GM19455 (cell line): ENCODE results near the gene ENTPD6.
"Not testable (repeated sequence)": the region's sequence is repeated elsewhere in the genome, so short reads cannot be mapped to it uniquely, and the experiment has no call there.

Experiments used
- ATAC-seq: cut with Tn5 transposase; IDR thresholded peaks from one replicate; pipeline ENCODE4 v1.9.1; 2021; ENCODE audit not compliant: unreplicated experiment

ENTPD6 gene

DNA sequence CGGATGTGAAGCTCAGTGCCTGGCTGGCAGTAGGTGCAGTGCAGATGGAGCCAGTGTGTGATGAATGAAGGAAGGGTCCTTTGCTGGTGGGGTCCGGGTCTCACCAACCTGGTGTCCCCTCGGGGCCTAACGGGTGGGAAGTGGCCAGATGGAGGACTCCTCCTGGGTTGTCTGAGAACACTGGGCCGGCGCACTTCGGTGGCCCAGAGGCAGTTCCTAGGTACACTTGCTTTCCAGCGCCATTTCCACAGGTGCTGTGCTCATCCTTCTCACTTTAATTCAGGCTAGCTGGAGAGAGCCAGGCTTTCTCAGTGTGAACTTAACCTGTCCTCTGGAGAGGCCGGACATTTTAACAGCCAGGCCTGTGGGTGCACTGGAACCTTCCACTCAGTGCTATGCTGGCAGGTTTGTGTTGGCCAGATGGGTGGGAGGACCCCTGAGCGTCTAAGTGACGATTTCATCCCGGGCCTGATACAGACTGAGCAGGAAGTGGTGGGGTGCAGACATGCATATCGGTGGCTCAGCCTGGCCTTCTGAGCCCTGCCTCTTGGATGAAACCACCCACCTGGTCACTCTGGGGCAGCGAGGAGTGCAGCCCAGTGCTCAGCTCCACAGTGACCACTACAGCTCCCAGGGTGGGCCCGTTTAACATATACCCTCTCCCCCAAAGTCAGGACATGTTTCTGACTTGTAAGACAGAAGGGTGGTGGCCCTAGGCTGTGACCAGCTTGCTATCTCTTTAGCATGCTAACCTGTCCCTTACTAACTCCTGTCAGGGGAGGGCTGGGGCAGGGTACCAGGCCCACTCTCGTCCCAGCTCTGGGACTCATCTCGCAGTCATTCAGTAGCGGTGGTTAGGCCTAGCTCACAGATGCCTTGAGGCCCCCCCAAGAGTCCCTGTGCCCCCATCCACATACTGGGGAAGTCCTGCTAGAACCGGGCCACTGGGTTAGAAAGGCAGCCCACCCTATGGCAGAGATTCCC, 44.2 kb downstream of the ENTPD6 start:
- ATAC-seq: peak; percentile 69

DNA sequence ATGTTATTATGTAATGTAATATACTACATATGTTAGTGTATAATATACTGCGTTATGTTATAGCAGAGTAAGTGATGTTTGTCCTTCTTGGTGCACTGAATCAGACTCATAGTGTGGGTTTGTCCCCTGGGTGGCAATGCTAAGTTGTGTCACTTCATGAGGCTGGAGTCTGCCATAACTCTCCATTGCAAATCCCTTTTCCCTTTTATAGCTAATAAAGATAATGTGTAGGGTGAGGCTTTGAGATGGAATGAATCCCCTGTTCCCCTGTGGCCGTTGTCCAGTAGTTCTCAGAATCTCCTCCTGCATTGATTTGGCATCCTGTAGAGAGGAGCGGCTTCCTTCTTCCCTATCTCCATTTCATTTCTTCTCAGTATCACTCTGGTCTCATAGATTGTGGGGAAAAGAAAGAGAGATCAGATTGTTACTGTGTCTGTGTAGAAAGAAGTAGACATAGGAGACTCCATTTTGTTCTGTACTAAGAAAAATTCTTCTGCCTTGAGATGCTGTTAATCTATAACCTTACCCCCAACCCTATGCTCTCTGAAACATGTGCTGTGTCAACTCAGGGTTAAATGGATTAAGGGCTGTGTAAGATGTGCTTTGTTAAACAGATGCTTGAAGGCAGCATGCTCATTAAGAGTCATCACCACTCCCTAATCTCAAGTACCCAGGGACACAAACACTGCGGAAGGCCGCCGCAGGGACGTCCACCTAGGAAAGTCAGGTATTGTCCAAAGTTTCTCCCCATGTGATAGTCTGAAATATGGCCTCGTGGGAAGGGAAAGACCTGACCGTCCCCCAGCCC, 45.5 kb downstream of the ENTPD6 start:
- not testable (repeated sequence) for ATAC-seq

DNA sequence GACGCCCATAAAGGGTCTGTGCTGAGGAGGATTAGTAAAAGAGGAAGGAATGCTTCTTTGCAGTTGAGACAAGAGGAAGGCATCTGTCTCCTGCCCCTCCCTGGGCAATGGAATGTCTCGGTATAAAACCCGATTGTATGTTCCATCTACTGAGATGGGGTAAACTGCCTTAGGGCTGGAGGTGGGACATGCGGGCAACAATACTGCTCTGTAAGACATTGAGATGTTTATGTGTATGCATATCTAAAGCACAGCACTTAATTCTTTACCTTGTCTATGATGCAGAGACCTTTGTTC, 46.1 kb downstream of the ENTPD6 start:
- not testable (repeated sequence) for ATAC-seq

DNA sequence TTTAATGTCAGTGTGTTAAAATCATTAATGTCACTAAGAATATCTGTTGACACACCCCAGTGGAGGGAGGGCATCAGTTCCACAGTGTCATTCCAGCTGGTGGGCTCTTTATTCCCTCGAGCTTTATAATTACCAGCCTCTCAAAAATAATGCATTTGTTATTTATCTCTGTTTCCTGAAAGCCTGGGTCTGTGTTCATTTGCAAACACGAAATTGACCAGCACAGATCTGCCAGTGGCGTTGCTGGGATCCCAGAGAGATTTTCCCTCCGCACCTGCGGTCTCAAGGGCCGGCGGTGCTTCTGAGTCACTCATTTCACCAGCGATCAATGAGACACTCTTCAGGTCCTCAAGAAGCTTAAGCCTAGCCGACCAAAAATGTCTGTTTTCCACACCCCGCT, 46.7 kb downstream of the ENTPD6 start:
- ATAC-seq: no peak

GRCh38 chr20:25243416-25243979, 48.0 kb downstream of the ENTPD6 start:
- no peak for ATAC-seq

DNA sequence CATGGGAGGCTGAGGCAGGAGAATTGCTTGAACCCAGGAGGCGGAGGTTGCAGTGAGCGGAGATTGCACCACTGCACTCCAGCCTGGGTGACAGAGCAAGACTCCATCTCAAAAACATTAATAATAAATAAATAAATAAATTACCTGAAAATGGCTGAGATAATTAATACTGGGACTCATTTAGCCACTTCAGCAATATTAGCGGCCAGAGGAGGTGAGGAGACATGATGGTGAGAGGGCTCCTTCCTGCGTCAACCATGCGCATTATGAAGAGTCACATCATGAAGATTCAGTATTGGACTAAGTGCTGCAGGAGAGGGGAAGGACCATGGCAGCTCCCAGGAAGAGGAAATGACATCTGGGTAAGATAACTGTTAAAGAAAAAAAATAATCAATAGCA, 49.5 kb downstream of the ENTPD6 start:
- no peak for ATAC-seq

GRCh38 chr20:25245461-25245860, 49.9 kb downstream of the ENTPD6 start:
- no peak for ATAC-seq

- no peak for ATAC-seq
Observed at GRCh38 chr20:25246182-25246999, 50.9 kb downstream of the ENTPD6 start.

DNA sequence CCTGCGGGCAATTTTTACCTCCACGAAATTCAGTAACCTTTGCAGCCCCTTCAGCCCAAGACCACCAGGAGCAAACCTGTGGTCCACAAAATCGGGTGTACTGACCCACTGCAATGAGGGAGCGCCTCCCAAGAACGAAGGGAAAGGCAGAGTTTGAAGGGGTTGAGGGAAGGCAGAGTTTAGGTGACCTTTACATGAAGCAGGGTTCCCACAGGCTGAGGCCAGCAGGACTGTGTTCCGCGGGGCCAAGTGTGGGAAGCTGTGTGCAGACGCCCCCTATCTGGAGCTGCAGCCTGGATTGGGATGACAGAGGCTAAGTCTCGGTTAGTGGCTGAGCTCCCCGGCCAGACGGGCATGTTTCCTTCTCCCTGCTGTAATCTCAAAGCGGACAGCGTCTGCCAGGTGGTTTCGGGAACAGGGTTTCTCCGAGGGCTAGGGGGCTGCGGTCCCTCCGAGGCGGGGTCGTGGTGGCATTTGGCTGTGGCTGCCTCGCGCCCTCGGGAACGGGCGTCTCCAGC, 51.5 kb downstream of the ENTPD6 start:
- peak; percentile 2 for ATAC-seq

GRCh38 chr20:25247518-25247955, 52.0 kb downstream of the ENTPD6 start:
- peak; percentile 33 for ATAC-seq

- peak; percentile 71 for ATAC-seq
Observed at GRCh38 chr20:25247956-25248785, 52.7 kb downstream of the ENTPD6 start, which contains the start of gene PYGB. Gene PYGB, plus strand, starts transcription at chr20:25248085. Its CDS starts 94 bp downstream, at chr20:25248179.

DNA sequence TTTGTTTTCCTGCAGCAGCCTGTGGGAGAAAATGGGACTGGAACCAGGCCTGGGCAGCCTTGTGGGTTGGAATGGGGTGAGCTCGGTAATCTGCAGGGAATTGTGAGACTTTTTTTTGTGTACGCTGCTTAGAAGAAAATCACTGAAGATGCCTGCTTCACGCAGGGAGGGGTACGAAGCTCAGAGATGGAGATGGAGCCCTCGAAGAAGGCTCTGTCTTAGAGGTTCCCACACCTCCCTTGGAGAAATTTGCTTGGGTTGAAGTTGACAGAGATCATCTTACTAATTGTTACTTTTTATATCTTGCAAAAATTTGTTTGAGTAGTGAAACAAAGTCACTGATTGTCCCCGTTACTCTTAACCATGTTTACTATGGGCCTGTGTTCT, 53.3 kb downstream of the ENTPD6 start:
- ATAC-seq: no peak

DNA sequence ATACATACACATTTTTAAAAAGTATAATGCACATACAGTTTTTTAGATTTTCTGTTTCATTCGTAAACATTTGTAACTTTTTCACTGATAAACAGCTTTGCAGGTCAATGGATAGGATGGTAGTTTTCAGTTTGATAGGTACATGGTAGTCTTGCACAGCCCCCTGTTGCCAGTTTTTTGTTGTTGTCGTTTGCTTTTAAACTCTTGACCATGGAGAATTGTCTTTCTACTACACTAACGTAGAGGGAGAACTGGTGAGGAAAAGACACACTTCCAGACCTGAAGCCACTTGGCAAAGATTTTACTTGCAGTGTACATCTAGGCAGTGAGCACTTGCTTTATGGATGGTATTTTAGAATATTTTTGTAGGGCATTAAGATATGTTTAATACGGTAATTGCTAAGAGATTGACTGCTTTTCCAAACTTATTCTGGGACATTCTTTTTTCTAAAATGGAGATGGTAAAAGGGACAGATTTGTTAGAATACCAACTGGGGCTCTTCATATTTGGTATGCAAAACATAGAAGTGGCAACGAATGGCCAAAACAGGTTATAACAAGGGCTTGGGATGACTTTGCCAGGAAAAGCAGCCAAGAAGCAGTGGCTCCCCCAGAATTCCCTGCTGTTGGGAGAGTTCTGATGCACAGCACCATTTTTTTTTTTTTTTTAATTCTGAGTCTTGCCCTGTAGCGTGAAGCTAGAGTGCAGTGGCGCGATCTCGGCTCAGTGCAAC, 53.9 kb downstream of the ENTPD6 start:
- no peak for ATAC-seq

- ATAC-seq: no peak
Observed at GRCh38 chr20:25250508-25250907, 55.0 kb downstream of the ENTPD6 start.

- ATAC-seq: no peak
Observed at GRCh38 chr20:25251019-25251418, 55.5 kb downstream of the ENTPD6 start.

DNA sequence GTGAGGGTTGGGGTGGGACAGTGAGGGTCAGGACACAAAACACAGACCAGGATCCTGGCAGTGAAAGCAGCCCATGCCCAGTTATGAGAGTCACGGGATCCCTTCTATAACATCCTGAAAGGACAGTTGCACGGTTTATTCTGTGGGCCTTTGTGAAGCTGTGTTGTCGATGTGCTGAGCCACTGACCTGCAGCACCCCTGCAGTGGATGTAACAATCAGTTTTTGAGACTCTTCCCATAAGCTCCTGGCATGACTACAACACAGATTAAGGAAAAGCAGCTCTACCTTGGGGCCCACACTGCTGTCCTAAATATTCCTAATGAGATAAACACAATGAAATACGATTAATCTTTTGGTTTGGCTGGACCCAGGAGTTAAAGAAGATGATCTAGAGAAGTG, 56.0 kb downstream of the ENTPD6 start:
- ATAC-seq: no peak

- ATAC-seq: no peak
Observed at GRCh38 chr20:25252230-25252651, 56.7 kb downstream of the ENTPD6 start.

DNA sequence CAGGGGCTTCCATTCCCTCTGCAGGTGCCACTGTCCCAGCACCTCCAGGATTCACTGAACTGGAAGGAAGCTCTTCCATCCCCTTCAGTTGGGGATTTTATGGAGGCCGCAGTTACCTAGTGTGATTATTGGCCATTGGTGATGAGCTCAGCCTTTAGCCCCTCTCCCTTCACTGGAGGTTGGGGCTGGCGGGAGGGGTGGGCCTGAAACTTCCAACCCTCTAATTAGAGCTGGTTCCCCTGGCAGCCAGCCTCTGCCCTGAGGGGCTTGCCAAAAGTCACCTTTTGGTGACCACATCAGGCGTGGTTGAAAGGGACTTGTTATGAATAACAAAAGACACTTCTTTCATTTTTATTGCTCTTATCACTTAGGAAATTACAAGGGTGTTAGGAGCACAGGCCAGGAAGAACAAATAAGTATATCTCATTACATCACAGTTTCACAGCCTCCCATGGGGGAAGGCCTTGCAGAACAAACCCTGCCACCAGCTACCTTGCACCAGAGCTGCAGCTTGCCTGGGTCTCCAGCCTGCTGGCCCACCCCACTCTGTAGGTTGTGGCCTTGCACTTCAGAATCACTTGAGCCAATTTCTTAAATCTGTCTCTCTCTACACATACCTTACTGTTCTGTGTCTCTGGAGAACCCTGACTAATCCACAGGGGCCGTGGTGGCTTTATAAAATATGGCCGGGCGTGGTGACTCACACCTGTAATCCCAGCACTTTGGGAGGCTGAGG, 57.3 kb downstream of the ENTPD6 start:
- no peak for ATAC-seq
